AG04449 (cell line): ENCODE data around the gene MYO16.
"Not testable (repeated sequence)": the region's sequence is repeated elsewhere in the genome, so short reads cannot be mapped to it uniquely, and the experiment has no call there.

Experiments used
- CTCF ChIA-PET: fragments of 350-600 bp; formaldehyde crosslinking; extraction: SDS; loops from one replicate; lab custom pipeline; 2021; ENCODE audit warnings: antibody characterized with exemption; lab: Yijun Ruan, JAX
- POLR2A ChIA-PET: fragments of 400-600, 350-600 bp; formaldehyde crosslinking; extraction: SDS; loops from one replicate; lab custom pipeline; 2020; ENCODE audit warnings: antibody characterized with exemption, inconsistent platforms; lab: Yijun Ruan, JAX
- DNase-seq: peaks from one replicate; pipeline ENCODE4 v3.0.0-alpha.2; 2010; ENCODE audit warnings: low read depth, low spot score
- H3K4me3 ChIP-seq: 2 replicates; pipeline ENCODE4 v1.5.1; 2011; ENCODE audit warnings: low read depth, mild to moderate bottlenecking, control low read depth, low read length
- CTCF ChIP-seq: IDR thresholded peaks from one replicate; pipeline ENCODE4 v1.5.1; 2011; ENCODE audit warnings: mild to moderate bottlenecking, moderate library complexity, low read length, control low read depth, inconsistent platforms; ENCODE audit not compliant: insufficient read depth; ENCODE audit errors: missing control alignments

Gene MYO16

GRCh38 chr13:108983273-108983672 is 353.9 kb downstream of the MYO16 start:
- TF ChIP-seq CTCF = no peak
- POLR2A ChIA-PET = no interaction called here
- CTCF ChIA-PET = interaction anchor here (1.2 kb wide), 1 partner anchor 20 kb away, joined by 3 read pairs; no protein-coding TSS in a partner anchor
- no peak for DNase-seq
- no peak overlapping the region for H3K4me3 ChIP-seq

- POLR2A ChIA-PET = no interaction called here
- no peak overlapping the region for H3K4me3 ChIP-seq
- CTCF ChIA-PET = no interaction called here
- no peak for TF ChIP-seq CTCF
- no peak for DNase-seq
Measured at GRCh38 chr13:108984251-108984920, 355.0 kb downstream of the MYO16 start.

- CTCF ChIA-PET = no interaction called here
- H3K4me3 ChIP-seq = no peak overlapping the region
- POLR2A ChIA-PET = no interaction called here
- no peak for DNase-seq
- TF ChIP-seq CTCF = no peak
Measured at GRCh38 chr13:108985166-108985565, 355.8 kb downstream of the MYO16 start.

- ChIA-PET POLR2A (no interaction called here), CTCF (no interaction called here)
- TF ChIP-seq CTCF = no peak
- no peak overlapping the region for H3K4me3 ChIP-seq
- peak; percentile 14 for DNase-seq
Measured at GRCh38 chr13:108987517-108987916, 358.1 kb downstream of the MYO16 start.

- no peak for TF ChIP-seq CTCF
Measured at GRCh38 chr13:108987944-108988343, 358.5 kb downstream of the MYO16 start.

GRCh38 chr13:108991416-108991815 is 362.0 kb downstream of the MYO16 start:
- CTCF ChIA-PET, POLR2A ChIA-PET, DNase-seq, H3K4me3 ChIP-seq: not testable (repeated sequence)

More at GRCh38 chr13:108987944-108988343, 358.5 kb downstream of the MYO16 start:
- no peak overlapping the region for H3K4me3 ChIP-seq
- DNase-seq = no peak
- POLR2A ChIA-PET = no interaction called here
- CTCF ChIA-PET = no interaction called here

- TF ChIP-seq CTCF = no peak
- no peak for DNase-seq
- ChIA-PET CTCF (no interaction called here), POLR2A (no interaction called here)
- no peak overlapping the region for H3K4me3 ChIP-seq
Measured at GRCh38 chr13:108993346-108993745, 363.9 kb downstream of the MYO16 start.
